H1 (cell line): ENCODE measurements around the gene RYR3. TPM values are rescaled to one million over a fixed set of nuclear protein-coding genes. Genes with fewer than 3 reads are reported as not detected.

Experiments
- CTCF ChIA-PET: fragments of 300-600 bp; sonication (Branson Sonifier 250); formaldehyde crosslinking; loops from one replicate; lab custom pipeline; 2021; ENCODE audit not compliant: partially characterized antibody; lab: Charles Lee
- POLR2A ChIA-PET: fragments of 300-600 bp; sonication (Branson Sonifier 250); formaldehyde crosslinking; loops from one replicate; lab custom pipeline; 2021; ENCODE audit warnings: inconsistent platforms; ENCODE audit not compliant: partially characterized antibody; lab: Charles Lee
- DNase-seq, 2 experiments: peaks; one replicate each; pipeline versions ENCODE4 v3.0.0 to v3.0.0-alpha.2; 2010 to 2022; ENCODE audit warnings: low spot score in 2 of 2, low read depth in 1 of 2, mixed read lengths in 1 of 2
- FAIRE-seq: peaks from 2 replicates; lab custom pipeline; 2011; peaks lifted over from hg19 to GRCh38; lab: Jason Lieb, UNC
- H2AFZ ChIP-seq: 2 replicates; pipeline ENCODE4 v1.8.1; 2012; ENCODE audit warnings: low read length, inconsistent platforms
- H2AK5ac ChIP-seq: 2 replicates; pipeline ENCODE4 v1.6.1; 2013; ENCODE audit warnings: low read depth, low read length
- H2BK120ac ChIP-seq: replicated peaks from 2 replicates; pipeline ENCODE3; 2013; ENCODE audit warnings: low read depth, low read length, inconsistent platforms
- H2BK12ac ChIP-seq: 2 replicates; pipeline ENCODE4 v1.6.1; 2013; ENCODE audit warnings: low read depth, low read length
- H2BK15ac ChIP-seq: 2 replicates; pipeline ENCODE4 v1.6.1; 2013; ENCODE audit warnings: low read length
- H2BK20ac ChIP-seq: 2 replicates; pipeline ENCODE4 v1.6.1; 2013; ENCODE audit warnings: low read length
- H2BK5ac ChIP-seq: 2 replicates; pipeline ENCODE4 v1.6.1; 2013; ENCODE audit warnings: low read depth, low read length
- H3K14ac ChIP-seq: 2 replicates; pipeline ENCODE4 v1.6.1; 2013; ENCODE audit warnings: inconsistent platforms; ENCODE audit not compliant: insufficient read length
- H3K18ac ChIP-seq: 2 replicates; pipeline ENCODE4 v1.6.1; 2013; ENCODE audit warnings: low read length; ENCODE audit errors: extremely low read depth
- H3K23ac ChIP-seq: 2 replicates; pipeline ENCODE4 v1.6.1; 2013; ENCODE audit warnings: inconsistent platforms; ENCODE audit not compliant: insufficient read length
- H3K23me2 ChIP-seq: 2 replicates; pipeline ENCODE4 v1.6.1; 2013; ENCODE audit warnings: low read depth, low read length
- H3K27ac ChIP-seq: 2 replicates; pipeline ENCODE4 v1.6.1; 2011; ENCODE audit warnings: low read depth, low read length, inconsistent platforms
- H3K27me3 ChIP-seq, 4 experiments: replicated peaks in 1 of 4; 1 replicate in 1 of 4; 2 replicates in 3 of 4; pipeline versions ENCODE4 v1.6.1 to v1.8.1; 2011 to 2013; ENCODE audit warnings: low read length in 3 of 4, mild to moderate bottlenecking in 3 of 4, inconsistent platforms in 2 of 4, mixed read lengths in 2 of 4, moderate library complexity in 1 of 4; ENCODE audit not compliant: control insufficient read depth in 3 of 4, insufficient read depth in 3 of 4; ENCODE audit errors: extremely low read depth in 1 of 4
- H3K36me3 ChIP-seq, 4 experiments: 2 replicates each; pipeline versions ENCODE4 v1.6.1 to v1.8.1; 2011 to 2013; ENCODE audit warnings: mild to moderate bottlenecking in 4 of 4, low read length in 3 of 4, moderate library complexity in 2 of 4, control low read depth in 1 of 4, inconsistent platforms in 1 of 4; ENCODE audit not compliant: insufficient read depth in 4 of 4, control insufficient read depth in 2 of 4
- H3K4ac ChIP-seq: replicated peaks from 2 replicates; pipeline ENCODE3; 2013; ENCODE audit warnings: low read length, low read depth, mixed read lengths, inconsistent platforms; ENCODE audit not compliant: insufficient read length
- H3K4me1 ChIP-seq, 4 experiments: replicated peaks in 1 of 4; 1 replicate in 1 of 4; 2 replicates in 3 of 4; pipeline versions ENCODE4 v1.6.1 to v1.8.1; 2011 to 2013; ENCODE audit warnings: low read length in 3 of 4, inconsistent platforms in 2 of 4, mixed read lengths in 1 of 4; ENCODE audit not compliant: insufficient read depth in 4 of 4, control insufficient read depth in 3 of 4
- H3K4me2 ChIP-seq, 2 experiments: 2 replicates each; pipeline versions ENCODE4 v1.6.1 to v1.8.1; 2011 to 2013; ENCODE audit warnings: low read depth in 2 of 2, low read length in 2 of 2, control low read depth in 1 of 2, inconsistent platforms in 1 of 2, mild to moderate bottlenecking in 1 of 2; ENCODE audit not compliant: insufficient read depth in 1 of 2
- H3K4me3 ChIP-seq, 4 experiments: fragments of 200-600, 300-600 bp in 1 of 4; sonication (generic), shearing (Covaris generic), sonication (Bioruptor Twin) in 1 of 4; 2 replicates each; pipeline versions ENCODE4 v1.5.1 to v1.8.1; 2011 to 2016; ENCODE audit warnings: low read length in 4 of 4, low read depth in 3 of 4, control low read depth in 2 of 4, inconsistent platforms in 2 of 4, mild to moderate bottlenecking in 2 of 4, mixed read lengths in 1 of 4, moderate library complexity in 1 of 4; ENCODE audit not compliant: insufficient read depth in 2 of 4; ENCODE audit errors: extremely low read depth in 1 of 4
- H3K56ac ChIP-seq: replicated peaks from 2 replicates; pipeline ENCODE3; 2013; ENCODE audit warnings: low read depth, mild to moderate bottlenecking, mixed read lengths, low read length, inconsistent platforms; ENCODE audit not compliant: insufficient read length
- H3K79me1 ChIP-seq: 2 replicates; pipeline ENCODE4 v1.6.1; 2013; ENCODE audit warnings: low read depth, low read length, control low read depth
- H3K79me2 ChIP-seq, 2 experiments: 2 replicates each; pipeline versions ENCODE4 v1.6.1 to v1.8.1; 2012 to 2013; ENCODE audit warnings: low read length in 2 of 2, mild to moderate bottlenecking in 2 of 2, inconsistent platforms in 1 of 2; ENCODE audit not compliant: insufficient read depth in 2 of 2, control insufficient read depth in 1 of 2
- H3K9ac ChIP-seq, 4 experiments: replicated peaks in 1 of 4; 1 replicate in 1 of 4; 2 replicates in 3 of 4; pipeline versions ENCODE4 v1.6.1 to v1.8.1; 2011 to 2013; ENCODE audit warnings: low read depth in 3 of 4, low read length in 3 of 4, control low read depth in 2 of 4, mild to moderate bottlenecking in 2 of 4, moderate library complexity in 2 of 4, inconsistent platforms in 1 of 4; ENCODE audit errors: extremely low read depth in 1 of 4
- H3K9me3 ChIP-seq, 2 experiments: 2 replicates each; pipeline versions ENCODE4 v1.6.1 to v1.8.1; 2012 to 2013; ENCODE audit warnings: mild to moderate bottlenecking in 2 of 2, moderate library complexity in 2 of 2, control low read depth in 1 of 2, inconsistent platforms in 1 of 2, low read depth in 1 of 2, low read length in 1 of 2, mixed read lengths in 1 of 2; ENCODE audit not compliant: insufficient read depth in 2 of 2
- H4K20me1 ChIP-seq, 2 experiments: replicated peaks in 1 of 2; 2 replicates each; pipeline versions ENCODE3 to v1.8.1; 2011 to 2013; ENCODE audit warnings: inconsistent platforms in 2 of 2, low read length in 2 of 2, mild to moderate bottlenecking in 1 of 2; ENCODE audit not compliant: insufficient read depth in 2 of 2, control insufficient read depth in 1 of 2
- H4K5ac ChIP-seq: 2 replicates; pipeline ENCODE4 v1.6.1; 2013; ENCODE audit warnings: low read length, low read depth, mixed read lengths, inconsistent platforms; ENCODE audit not compliant: insufficient read length
- H4K8ac ChIP-seq: 2 replicates; pipeline ENCODE4 v1.8.0; 2013; ENCODE audit warnings: mild to moderate bottlenecking, moderate library complexity, low read length, inconsistent platforms; ENCODE audit not compliant: insufficient read depth; ENCODE audit errors: extremely low read depth
- H4K91ac ChIP-seq: replicated peaks from 2 replicates; pipeline ENCODE3; 2013; ENCODE audit warnings: low read length, mixed read lengths, inconsistent platforms; ENCODE audit not compliant: insufficient read length
- ATF2 ChIP-seq: IDR thresholded peaks from 2 replicates; pipeline ENCODE4 v1.6.1; 2012; ENCODE audit warnings: low read length, inconsistent platforms
- CHD2 ChIP-seq: IDR thresholded peaks from 2 replicates; pipeline ENCODE4 v1.6.1; 2012; ENCODE audit warnings: low read length, improper control_type of control experiment
- GABPA ChIP-seq: IDR thresholded peaks from 2 replicates; pipeline ENCODE4 v1.6.1; 2011; ENCODE audit warnings: mild to moderate bottlenecking, low read length, moderate library complexity, borderline replicate concordance; ENCODE audit not compliant: insufficient read depth
- JUN ChIP-seq: IDR thresholded peaks from 2 replicates; pipeline ENCODE4 v1.6.1; 2011; ENCODE audit warnings: low read depth, mild to moderate bottlenecking, improper control_type of control experiment, low read length
- POLR2AphosphoS5 ChIP-seq: IDR thresholded peaks from 2 replicates; pipeline ENCODE4 v1.6.1; 2011; ENCODE audit warnings: low read depth, low read length
- RAD21 ChIP-seq, 2 experiments: IDR thresholded peaks in 1 of 2; conservative IDR thresholded peaks in 1 of 2; 2 replicates each; pipeline ENCODE4 v1.6.1; 2011; ENCODE audit warnings: low read depth in 2 of 2, low read length in 2 of 2, improper control_type of control experiment in 1 of 2, inconsistent platforms in 1 of 2, mild to moderate bottlenecking in 1 of 2, moderate library complexity in 1 of 2
- RBBP5 ChIP-seq: IDR thresholded peaks from 2 replicates; pipeline ENCODE4 v1.7.1; 2012; ENCODE audit warnings: low read depth, mild to moderate bottlenecking, inconsistent platforms, low read length, moderate library complexity, borderline replicate concordance
- SP1 ChIP-seq: IDR thresholded peaks from 2 replicates; pipeline ENCODE4 v1.6.1; 2011; ENCODE audit warnings: low read depth, low read length
- ZNF274 ChIP-seq: IDR thresholded peaks from 2 replicates; pipeline ENCODE4 v1.7.0; 2012; ENCODE audit warnings: low read length, borderline replicate concordance; ENCODE audit errors: extremely low read depth
- WGBS, 2 experiments: shearing (Covaris generic) in 1 of 2; methylation state at CpG; one replicate each; pipeline versions ENCODE4 v1.1.6 to v1.1.7; 2013 to 2015; ENCODE audit warnings: low lambda C conversion rate in 2 of 2, mixed read lengths in 2 of 2, inconsistent platforms in 1 of 2, low coverage in 1 of 2, missing lambda C conversion rate in 1 of 2; ENCODE audit not compliant: insufficient replicate concordance in 2 of 2, insufficient coverage in 1 of 2, insufficient read length in 1 of 2; ENCODE audit errors: extremely low coverage in 1 of 2, missing lambda C conversion rate in 1 of 2; 5-methylcytosine and 5-hydroxymethylcytosine counted together
- polyA plus RNA-seq, 7 experiments: library from polyadenylated mRNA; depleted of rRNA in 3 of 7; stranded (reverse) in 5 of 7; unstranded in 2 of 7; fragments of >200 nt in 5 of 7; fragments of 200-250 nt in 2 of 7; gene quantifications; 1 replicate in 5 of 7; 2 replicates in 1 of 7; 4 replicates in 1 of 7; pipeline versions ENCODE4 v1.2.1 to v1.2.3, GENCODE V29; 2011 to 2013; ENCODE audit warnings: missing spikeins in 2 of 7, mixed read lengths in 2 of 7
- total RNA-seq: library from RNA; stranded (reverse); fragmentation: NEBNext Ultra II Directional; extraction: Animal tissue kit (Norgen Biotek cat#: 25700); gene quantifications from 2 replicates; pipeline ENCODE4 v1.2.1, GENCODE V29; 2021

RYR3 gene
- total and polyA plus RNA-seq, 2 of the 8 experiments (the other 6 are each of a cell fraction or from before 2014, with no cell fraction given) = 0.33 to 3.4 TPM

- 79% methylated on average over 6 of the region's 6 CpGs; no CpG with 5 or more reads in 1 of the 2 experiments for WGBS, 2 experiments
- Histone ChIP-seq H3K4me3 (no peak overlapping the region), H2BK5ac (no peak overlapping the region), H2BK120ac (no peak overlapping the region), H2AK5ac (no peak overlapping the region), H2BK12ac (no peak overlapping the region), H3K4ac (no peak overlapping the region), H2BK15ac (no peak overlapping the region), H4K5ac (no peak overlapping the region), H3K9me3 (no peaks in the 10 kb centered on the region), H3K79me2 (no peaks in the 10 kb centered on the region), H3K4me1 (no peaks in the 10 kb centered on the region), H3K23me2 (no peaks in the 10 kb centered on the region), H2BK20ac (no peak overlapping the region), H3K27me3 (no peaks in the 10 kb centered on the region), H3K4me2 (no peak overlapping the region), H3K79me1 (no peaks in the 10 kb centered on the region), H3K36me3 (no peaks in the 10 kb centered on the region), H4K20me1 (no peaks in the 10 kb centered on the region), H3K14ac (no peak overlapping the region), H3K18ac (no peak overlapping the region), H4K91ac (no peak overlapping the region), H3K56ac (no peak overlapping the region), H2AFZ (no peak overlapping the region), H3K23ac (no peak overlapping the region), H3K9ac (no peak overlapping the region), H3K27ac (no peak overlapping the region), H4K8ac (no peak overlapping the region)
- DNase-seq (no peak), FAIRE-seq (no peak)
- TF ChIP-seq JUN (no peak), RBBP5 (no peak), CHD2 (no peak), POLR2AphosphoS5 (no peak), GABPA (no peak), RAD21 (IDR thresholded peaks at IDR 0.05 in 1 of 2, conservative IDR thresholded peaks at IDR 0.05 in 1 of 2; ENCODE audit: low read depth in 2 of 2, low read length in 2 of 2) (no peak), ZNF274 (no peak), ATF2 (no peak), SP1 (no peak)
- POLR2A ChIA-PET = no interaction called here
- CTCF ChIA-PET = interaction anchor here (0.9 to 2.0 kb wide), 4 partner anchors 12 to 61 kb away, joined by 3 to 6 read pairs (median 4); no protein-coding TSS in a partner anchor
These were observed 500.0 kb downstream of the RYR3 start for GRCh38 chr15:33810806-33811205.
